HG03095 (cell line): ENCODE measurements around the gene HOXD12.

ENCODE experiments used
- ATAC-seq: cut with Tn5 transposase; IDR thresholded peaks from one replicate; pipeline ENCODE4 v1.9.1; 2021; ENCODE audit warnings: moderate library complexity; ENCODE audit not compliant: unreplicated experiment

HOXD12 gene

GRCh38 chr2:176105078-176105729, 5.6 kb downstream of the HOXD12 start:
- ATAC-seq, result no peak

GRCh38 chr2:176105730-176106580, 6.4 kb downstream of the HOXD12 start:
- no peak for ATAC-seq

GRCh38 chr2:176106581-176107539, 7.3 kb downstream of the HOXD12 start, which contains the start of gene HOXD11:
HOXD11 (plus strand) TSS chr2:176107280; CDS start chr2:176107356, 76 bp downstream.
- ATAC-seq, result no peak

DNA sequence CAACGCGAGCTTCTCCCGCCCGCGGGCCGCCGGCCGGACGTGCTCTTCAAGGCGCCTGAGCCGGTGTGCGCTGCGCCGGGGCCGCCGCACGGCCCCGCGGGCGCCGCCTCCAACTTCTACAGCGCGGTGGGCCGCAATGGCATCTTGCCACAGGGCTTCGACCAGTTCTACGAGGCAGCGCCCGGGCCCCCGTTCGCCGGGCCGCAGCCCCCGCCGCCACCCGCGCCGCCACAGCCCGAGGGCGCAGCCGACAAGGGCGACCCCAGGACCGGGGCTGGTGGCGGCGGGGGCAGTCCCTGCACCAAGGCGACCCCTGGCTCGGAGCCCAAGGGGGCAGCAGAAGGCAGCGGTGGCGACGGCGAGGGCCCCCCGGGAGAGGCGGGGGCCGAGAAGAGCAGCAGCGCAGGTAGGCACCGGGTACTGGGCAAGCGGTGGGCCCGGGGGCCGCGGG, 8.2 kb downstream of the HOXD12 start:
- no peak for ATAC-seq

DNA sequence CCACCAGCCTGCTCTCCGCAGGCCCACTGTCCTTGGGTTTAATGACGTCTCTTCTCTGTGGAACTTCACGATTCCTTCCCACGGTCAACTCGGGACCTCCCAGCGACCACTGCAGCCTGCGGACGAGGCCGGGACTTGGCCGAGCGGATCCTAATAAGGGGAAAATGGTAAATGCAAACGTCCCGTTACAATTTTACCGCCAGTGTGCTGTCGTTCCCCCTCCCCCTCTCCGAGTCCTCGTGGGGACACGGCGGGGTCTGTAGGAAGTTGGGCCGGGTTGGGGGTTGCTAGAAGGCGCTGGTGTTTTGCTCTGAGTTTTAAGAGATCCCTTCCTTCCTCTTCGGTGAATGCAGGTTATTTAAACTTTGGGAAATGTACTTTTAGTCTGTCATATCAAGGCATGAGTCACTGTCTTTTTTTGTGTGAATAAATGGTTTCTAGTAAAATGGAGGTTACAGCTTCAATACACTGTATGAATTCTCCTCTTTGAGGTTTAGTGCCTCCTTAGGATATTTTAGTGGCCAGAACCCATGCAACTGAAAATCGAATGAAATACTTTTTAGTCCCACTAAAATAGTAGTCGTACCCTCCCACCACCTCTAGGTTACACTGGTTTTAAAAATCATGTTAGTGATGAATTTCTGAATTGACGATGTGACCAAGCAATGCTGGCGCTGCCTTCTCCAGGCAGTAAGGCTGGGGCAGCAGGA, 9.8 kb downstream of the HOXD12 start:
- ATAC-seq, result no peak

DNA sequence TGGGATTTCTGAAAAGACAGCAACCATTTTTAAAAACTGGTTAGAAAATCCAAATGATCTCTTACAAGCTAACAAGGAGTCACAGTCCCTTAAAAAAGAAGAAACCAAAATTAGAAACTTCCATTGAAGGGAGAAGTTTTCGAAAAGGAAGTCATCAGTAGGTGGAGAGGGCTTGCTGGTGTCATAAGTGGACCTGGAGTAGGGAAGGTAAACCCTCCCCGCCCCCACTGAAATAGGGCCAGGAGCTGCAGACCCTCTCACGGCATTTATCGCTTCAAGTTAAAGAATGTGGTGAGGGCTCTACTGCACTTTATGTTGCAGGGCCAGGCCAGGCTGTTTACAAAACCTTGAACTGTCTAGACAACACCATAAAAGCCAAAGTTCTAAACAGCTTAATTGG, 10.4 kb downstream of the HOXD12 start:
- no peak for ATAC-seq

- ATAC-seq, result no peak
Observed at GRCh38 chr2:176110415-176111308, 11.1 kb downstream of the HOXD12 start.

DNA sequence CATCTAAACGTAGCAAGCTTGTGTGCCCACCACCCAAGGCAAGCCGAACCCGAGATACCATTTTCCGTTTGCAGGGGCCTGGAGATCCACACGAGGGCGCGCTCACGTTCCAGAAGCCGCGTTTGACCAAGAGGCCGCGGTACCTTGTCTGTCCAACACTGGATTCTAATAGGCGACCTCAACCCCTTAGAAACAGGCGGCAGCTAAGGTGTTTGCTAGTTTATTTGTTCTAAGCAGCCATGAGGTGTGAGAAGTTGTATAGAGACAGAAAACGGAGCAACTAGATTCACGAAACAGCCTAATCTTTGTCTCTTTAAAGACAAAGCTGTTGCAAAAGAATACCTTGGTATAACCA, 11.7 kb downstream of the HOXD12 start:
- no peak for ATAC-seq

DNA sequence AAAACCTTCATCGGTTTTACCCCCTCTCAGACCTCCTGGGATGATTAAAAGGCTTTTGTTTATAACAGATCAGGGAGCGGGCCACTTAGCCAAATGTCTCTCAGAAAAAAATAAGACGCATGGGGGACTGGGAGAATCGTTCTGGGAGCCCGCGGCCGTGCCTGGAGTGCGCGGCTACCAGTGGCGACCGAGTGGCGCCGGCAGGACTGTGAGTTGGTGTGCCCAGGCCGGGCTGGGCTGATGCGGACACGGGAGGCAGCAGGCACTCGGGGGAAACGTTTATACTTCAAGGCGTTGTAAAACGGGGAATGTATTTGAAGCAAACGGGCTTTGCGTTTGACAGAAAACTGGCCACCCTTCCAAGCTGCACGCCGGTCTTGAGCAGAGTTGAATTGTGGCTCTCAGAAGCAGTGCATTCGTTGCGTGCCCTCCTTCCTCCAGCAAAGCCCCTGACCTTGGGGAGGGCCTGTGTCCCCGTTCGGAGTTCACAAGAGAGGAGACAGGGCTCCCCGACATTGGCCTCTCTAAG, 12.3 kb downstream of the HOXD12 start:
- no peak for ATAC-seq

DNA sequence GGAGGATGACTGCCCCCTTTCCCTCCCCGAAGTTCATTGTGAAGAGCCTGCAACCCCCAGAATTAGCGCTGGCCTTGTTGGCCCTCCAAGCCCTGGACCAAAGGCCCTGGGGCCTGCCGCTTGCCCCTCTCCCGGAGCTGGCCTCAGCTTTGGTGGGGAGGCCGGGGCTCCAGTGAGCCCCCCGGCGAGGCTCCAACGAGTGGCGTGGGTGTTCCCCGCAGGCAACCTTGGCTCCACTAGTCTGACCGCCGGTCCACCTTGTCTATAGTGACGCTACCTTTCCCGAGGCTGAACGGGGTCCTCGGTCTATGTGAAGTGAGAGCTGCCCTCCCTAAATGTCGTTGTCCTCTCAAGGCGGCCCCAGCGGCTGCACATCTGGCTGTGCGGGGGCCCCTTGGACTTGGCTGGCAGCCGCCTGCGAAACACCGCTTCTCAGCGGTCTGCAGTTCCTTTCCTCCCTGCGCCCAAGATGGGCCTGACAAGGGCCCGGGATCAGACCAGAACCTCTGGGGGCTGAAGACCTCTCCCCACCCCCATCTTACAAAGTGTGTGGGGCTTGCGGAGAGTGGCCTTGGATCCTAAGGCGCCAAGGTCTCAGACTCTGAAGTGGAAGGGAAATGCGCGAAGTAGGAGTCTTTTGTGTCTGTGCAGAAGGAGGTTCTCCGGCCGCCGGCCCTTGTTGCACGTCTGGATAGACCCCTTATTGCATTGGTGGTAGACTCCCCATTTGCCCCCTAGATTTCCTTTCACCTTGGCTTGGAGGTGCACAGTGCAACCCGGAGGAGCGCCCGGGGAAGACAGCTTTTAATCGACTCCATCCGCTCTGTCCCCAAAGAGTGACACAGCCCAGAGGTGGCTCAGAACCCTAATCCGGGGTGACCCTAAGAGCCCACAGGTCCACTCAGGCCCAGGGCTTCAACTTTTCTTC, 13.0 kb downstream of the HOXD12 start:
- ATAC-seq, result no peak

DNA sequence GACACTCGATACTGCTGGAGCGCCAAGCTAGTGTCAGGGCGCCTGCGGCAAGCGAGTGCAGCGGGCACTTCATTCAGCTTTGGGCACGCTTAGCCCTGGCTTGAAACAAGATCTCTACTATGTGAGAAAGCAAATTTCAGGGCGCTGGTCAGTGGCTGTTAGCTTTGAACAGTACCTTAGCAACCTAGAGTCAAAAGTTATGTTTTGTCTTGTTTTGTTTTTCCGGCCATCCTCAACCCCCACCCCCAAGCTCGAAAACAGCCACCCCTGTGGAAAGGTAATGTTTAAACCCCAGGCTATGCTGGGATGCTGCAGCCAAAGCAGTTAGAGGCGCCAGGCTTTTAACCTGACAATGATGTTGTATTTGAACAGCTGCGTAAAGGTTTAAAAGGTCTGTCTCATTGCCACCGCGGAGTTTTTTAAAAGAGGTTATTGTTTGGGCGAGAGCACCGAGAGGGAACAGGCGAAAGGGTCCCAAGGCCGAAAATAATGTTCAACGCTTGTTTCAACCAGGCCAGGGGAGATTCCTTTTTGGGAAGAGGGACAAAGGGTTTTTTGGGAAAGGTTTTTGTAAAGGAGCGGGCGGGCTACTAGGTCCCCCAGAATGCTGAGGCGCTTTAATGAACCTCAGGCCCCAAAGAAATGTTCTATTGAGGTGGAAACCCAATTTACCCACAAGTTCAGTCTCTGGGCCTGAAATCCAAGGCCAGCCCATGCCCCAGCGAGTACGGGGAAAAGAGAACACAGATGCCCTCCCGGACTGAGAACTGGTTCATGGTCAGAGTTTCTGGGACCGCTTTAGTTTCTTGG, 14.7 kb downstream of the HOXD12 start:
- ATAC-seq, result no peak

DNA sequence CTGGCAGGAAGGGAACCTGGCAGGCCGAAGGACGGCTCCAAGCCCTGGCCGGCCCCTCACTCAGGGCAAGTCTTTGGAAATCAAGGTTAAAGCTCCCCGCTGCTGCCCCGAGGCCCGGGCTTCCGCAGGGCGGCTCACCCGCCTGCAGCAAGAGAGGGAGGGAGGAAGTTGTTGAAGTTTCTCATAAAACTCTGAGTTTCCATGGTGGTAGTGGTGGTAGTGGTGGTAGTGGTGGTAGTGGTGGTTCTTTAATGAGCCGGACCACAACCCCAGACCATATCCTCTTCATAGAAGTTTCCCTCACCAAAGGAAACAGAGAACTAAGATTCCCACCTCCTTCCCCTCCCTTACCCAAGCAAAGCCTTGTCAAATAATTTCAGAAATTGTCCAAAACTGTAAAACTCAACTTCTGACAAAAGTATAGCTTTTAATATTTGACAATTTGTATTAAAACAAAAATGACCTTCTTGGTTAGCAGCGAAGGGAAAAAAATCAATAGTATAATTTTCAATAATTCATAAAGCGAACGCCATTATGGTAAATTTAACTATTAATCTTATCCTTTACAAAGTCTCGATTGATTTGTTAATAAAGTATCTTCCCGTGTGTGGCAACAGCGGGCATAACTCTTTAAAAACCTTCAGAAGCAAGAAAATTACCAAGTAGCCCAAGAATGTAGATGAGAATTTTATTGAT, 15.5 kb downstream of the HOXD12 start:
- ATAC-seq, result no peak

- no peak for ATAC-seq
Observed at GRCh38 chr2:176115883-176116813, 16.6 kb downstream of the HOXD12 start, which contains the start of gene HOXD10. HOXD10 (plus strand) TSS chr2:176116778; CDS start chr2:176116834, 56 bp downstream.

GRCh38 chr2:176117162-176117822, 17.7 kb downstream of the HOXD12 start:
- ATAC-seq, result no peak

GRCh38 chr2:176117823-176118371, 18.3 kb downstream of the HOXD12 start:
- no peak for ATAC-seq
